HepG2 (cell line): ENCODE measurements around the gene GSTM2. TPM values are rescaled to one million over a fixed set of nuclear protein-coding genes. Genes with fewer than 3 reads are reported as not detected.

ENCODE experiments used
- ZBTB46 ChIP-seq: sonication (generic); formaldehyde crosslinking; IDR thresholded peaks from 2 replicates; pipeline ENCODE4 v1.4.0; 2020; ENCODE audit warnings: mild to moderate bottlenecking, missing genetic modification reagents, borderline replicate concordance
- ZFAT ChIP-seq: sonication (generic); formaldehyde crosslinking; conservative IDR thresholded peaks from 2 replicates; pipeline ENCODE4 v1.8.1; 2023; ENCODE audit warnings: missing genetic modification reagents, inconsistent platforms
- ZSCAN30 ChIP-seq: sonication (generic); formaldehyde crosslinking; IDR thresholded peaks from 2 replicates; pipeline ENCODE4 v1.5.0; 2020; ENCODE audit warnings: mild to moderate bottlenecking, missing genetic modification reagents
- polyA plus RNA-seq, 8 experiments: library from polyadenylated mRNA; depleted of rRNA in 3 of 8; stranded (reverse) in 7 of 8; unstranded in 1 of 8; fragments of >200 nt; fragmentation: Illumina TruSeq in 4 of 8; extraction: Trizol in 4 of 8; gene quantifications; 2 replicates each; pipeline versions ENCODE4 v1.2.1 to v1.2.3, GENCODE V29; 2011 to 2016; ENCODE audit warnings: low read depth in 4 of 8, missing spikeins in 1 of 8, mixed read lengths in 1 of 8; ENCODE audit not compliant: insufficient read depth in 1 of 8
- total RNA-seq, 5 experiments: library from RNA; depleted of rRNA; stranded (reverse); fragments of >200 nt; fragmentation: Illumina TruSeq; extraction: Trizol; gene quantifications; 2 replicates each; pipeline ENCODE4 v1.2.3, GENCODE V29; 2016; ENCODE audit warnings: low read depth in 1 of 5
- TF ChIP-seq, protein P1 (sequence below): sonication (generic); formaldehyde crosslinking; IDR thresholded peaks from one replicate; pipeline ENCODE4 v1.5.1; 2020; ENCODE audit warnings: mild to moderate bottlenecking, missing genetic modification reagents; ENCODE audit errors: not compliant biosample characterization
- TF ChIP-seq, protein P2 (sequence below): sonication (generic); formaldehyde crosslinking; IDR thresholded peaks from 2 replicates; pipeline ENCODE4 v1.4.0; 2020; ENCODE audit warnings: mild to moderate bottlenecking, missing genetic modification reagents

The GSTM2 gene
- total and polyA plus RNA-seq, 2 of the 13 experiments (the other 11 are each of a cell fraction or from before 2014, with no cell fraction given): 7.0 to 15.0 TPM

DNA sequence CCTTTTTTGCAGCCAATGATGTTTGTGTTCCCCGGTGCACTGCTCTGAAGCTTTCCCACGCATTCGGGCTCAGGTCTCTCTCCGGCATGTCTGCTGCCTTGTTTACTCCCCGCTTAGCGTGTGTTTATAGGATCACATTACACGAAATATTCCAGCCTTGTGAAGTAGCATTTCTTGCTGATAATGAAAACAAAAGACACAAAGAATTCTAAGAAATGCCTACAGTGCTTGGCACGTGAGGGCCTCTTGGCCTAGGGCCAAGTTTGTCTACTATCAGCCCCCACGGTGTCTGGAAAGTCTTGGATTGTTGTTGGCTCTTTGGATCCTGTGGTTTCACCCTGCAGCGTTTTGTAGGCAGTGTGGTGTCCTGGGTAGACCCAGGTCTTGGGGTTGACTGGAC is 23.2 kb upstream of the GSTM2 start (continued):
- TF ChIP-seq ZBTB46 (CRISPR knock-in tag) (no peak), ZSCAN30 (CRISPR knock-in tag) (no peak), ZFAT (CRISPR knock-in tag) (no peak)
- TF ChIP-seq, protein P1, sequence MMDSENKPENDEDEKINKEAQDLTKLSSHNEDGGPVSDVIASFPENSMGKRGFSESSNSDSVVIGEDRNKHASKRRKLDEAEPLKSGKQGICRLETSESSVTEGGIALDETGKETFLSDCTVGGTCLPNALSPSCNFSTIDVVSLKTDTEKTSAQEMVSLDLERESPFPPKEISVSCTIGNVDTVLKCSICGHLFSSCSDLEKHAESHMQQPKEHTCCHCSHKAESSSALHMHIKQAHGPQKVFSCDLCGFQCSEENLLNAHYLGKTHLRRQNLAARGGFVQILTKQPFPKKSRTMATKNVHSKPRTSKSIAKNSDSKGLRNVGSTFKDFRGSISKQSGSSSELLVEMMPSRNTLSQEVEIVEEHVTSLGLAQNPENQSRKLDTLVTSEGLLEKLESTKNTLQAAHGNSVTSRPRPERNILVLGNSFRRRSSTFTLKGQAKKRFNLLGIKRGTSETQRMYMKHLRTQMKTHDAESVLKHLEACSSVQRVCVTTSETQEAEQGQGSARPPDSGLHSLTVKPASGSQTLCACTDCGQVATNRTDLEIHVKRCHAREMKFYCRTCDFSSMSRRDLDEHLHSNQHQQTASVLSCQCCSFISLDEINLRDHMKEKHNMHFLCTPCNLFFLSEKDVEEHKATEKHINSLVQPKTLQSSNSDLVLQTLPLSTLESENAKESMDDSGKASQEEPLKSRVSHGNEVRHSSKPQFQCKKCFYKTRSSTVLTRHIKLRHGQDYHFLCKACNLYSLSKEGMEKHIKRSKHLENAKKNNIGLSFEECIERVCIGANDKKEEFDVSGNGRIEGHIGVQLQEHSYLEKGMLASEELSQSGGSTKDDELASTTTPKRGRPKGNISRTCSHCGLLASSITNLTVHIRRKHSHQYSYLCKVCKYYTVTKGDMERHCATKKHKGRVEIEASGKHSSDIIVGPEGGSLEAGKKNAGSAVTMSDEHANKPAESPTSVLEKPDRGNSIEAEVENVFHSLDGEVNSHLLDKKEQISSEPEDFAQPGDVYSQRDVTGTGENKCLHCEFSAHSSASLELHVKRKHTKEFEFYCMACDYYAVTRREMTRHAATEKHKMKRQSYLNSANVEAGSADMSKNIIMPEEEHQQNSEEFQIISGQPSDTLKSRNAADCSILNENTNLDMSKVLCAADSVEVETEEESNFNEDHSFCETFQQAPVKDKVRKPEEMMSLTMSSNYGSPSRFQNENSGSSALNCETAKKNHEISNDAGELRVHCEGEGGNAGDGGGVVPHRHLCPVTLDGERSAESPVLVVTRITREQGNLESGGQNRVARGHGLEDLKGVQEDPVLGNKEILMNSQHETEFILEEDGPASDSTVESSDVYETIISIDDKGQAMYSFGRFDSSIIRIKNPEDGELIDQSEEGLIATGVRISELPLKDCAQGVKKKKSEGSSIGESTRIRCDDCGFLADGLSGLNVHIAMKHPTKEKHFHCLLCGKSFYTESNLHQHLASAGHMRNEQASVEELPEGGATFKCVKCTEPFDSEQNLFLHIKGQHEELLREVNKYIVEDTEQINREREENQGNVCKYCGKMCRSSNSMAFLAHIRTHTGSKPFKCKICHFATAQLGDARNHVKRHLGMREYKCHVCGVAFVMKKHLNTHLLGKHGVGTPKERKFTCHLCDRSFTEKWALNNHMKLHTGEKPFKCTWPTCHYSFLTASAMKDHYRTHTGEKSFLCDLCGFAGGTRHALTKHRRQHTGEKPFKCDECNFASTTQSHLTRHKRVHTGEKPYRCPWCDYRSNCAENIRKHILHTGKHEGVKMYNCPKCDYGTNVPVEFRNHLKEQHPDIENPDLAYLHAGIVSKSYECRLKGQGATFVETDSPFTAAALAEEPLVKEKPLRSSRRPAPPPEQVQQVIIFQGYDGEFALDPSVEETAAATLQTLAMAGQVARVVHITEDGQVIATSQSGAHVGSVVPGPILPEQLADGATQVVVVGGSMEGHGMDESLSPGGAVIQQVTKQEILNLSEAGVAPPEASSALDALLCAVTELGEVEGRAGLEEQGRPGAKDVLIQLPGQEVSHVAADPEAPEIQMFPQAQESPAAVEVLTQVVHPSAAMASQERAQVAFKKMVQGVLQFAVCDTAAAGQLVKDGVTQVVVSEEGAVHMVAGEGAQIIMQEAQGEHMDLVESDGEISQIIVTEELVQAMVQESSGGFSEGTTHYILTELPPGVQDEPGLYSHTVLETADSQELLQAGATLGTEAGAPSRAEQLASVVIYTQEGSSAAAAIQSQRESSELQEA: no peak
- TF ChIP-seq, protein P2, sequence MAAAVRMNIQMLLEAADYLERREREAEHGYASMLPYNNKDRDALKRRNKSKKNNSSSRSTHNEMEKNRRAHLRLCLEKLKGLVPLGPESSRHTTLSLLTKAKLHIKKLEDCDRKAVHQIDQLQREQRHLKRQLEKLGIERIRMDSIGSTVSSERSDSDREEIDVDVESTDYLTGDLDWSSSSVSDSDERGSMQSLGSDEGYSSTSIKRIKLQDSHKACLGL: no peak
